ENCODE results near the gene ANKRD9. TPM values are rescaled to one million over a fixed set of nuclear protein-coding genes. Genes with fewer than 3 reads are reported as not detected.
A peak's percentile ranks its signal among the peaks of the same experiment; 100 is the strongest.

ANKRD9 gene
- total and polyA plus RNA-seq, 2 of the 13 experiments (the other 11 are each of a cell fraction or from before 2014, with no cell fraction given) = 10.0 to 15.0 TPM

DNA sequence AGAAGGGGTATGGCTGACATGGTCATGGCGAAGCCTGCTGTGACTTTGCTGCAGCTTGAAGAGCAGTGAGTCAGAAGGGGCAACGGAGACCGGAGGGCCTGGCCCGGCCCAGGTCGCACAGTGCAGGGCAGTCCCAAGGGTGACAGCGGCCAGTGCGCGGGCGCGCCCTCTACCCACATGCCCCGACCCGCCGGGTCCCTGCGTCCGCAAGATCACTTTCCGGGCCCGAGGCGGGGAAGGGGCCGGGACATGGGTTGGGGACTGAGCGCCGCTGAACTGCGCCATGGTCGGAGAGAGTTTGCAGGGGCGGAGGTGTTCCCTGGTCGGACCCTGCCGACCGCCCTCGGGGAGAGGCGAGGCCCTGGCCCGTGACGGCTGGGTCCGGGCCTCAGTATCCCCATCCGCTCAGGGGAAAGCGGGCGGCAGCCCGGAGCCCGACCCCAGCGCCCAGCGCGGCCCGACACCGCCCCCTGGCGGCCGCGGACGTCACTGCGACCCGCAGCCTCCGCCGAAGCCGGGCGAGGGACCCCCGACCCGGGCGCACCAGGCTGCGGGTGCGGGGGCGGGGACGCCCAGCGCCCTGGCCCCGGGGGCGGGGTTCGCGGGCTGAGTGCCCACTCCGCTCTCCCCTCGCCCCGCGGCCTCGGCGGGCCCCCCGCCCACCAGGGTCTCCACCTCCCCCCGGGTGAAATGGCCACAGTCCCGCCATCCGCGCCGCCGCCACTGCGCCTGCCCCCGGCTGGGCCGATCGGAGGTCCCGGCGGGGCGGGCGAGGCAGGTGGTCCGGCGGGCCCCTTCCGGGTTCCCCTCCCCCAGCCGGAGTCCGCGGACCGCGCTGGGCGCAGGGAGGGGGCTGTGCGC is 7.2 kb upstream of the ANKRD9 start (continued):
- TF ChIP-seq ZNF263 (CRISPR knock-in tag; IDR thresholded peaks at IDR 0.05) = 0 out of 2 replicates have a peak, but pooled peaks have one; percentile 41
- TF ChIP-seq U2AF1 (optimal IDR thresholded peaks at IDR 0.05; ENCODE audit: low read depth, low read length) = peak; percentile 25
- no peak for TF ChIP-seq ZNF772 (CRISPR knock-in tag; IDR thresholded peaks at IDR 0.05)
- TF ChIP-seq ZNF318 (CRISPR knock-in tag; IDR thresholded peaks at IDR 0.05) = no peak
- peak; percentile 9 for TF ChIP-seq HNRNPK (IDR thresholded peaks at IDR 0.05; ENCODE audit: low read depth, low read length, poor library complexity, severe bottlenecking)
- peak; percentile 52; the same call in 1 of the 2 replicates for TF ChIP-seq YEATS4 (CRISPR knock-in tag; IDR thresholded peaks at IDR 0.05; ENCODE audit: borderline replicate concordance)
- 0 out of 2 replicates have a peak, but pooled peaks have one; percentile 53 for TF ChIP-seq ZFP37 (CRISPR knock-in tag; IDR thresholded peaks at IDR 0.05; ENCODE audit: borderline replicate concordance)
- TF ChIP-seq, protein P1, sequence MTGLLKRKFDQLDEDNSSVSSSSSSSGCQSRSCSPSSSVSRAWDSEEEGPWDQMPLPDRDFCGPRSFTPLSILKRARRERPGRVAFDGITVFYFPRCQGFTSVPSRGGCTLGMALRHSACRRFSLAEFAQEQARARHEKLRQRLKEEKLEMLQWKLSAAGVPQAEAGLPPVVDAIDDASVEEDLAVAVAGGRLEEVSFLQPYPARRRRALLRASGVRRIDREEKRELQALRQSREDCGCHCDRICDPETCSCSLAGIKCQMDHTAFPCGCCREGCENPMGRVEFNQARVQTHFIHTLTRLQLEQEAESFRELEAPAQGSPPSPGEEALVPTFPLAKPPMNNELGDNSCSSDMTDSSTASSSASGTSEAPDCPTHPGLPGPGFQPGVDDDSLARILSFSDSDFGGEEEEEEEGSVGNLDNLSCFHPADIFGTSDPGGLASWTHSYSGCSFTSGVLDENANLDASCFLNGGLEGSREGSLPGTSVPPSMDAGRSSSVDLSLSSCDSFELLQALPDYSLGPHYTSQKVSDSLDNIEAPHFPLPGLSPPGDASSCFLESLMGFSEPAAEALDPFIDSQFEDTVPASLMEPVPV (CRISPR knock-in tag; IDR thresholded peaks at IDR 0.05) = peak; percentile 40; the same call in 1 of the 2 replicates
- no peak for TF ChIP-seq ZFYVE20 (CRISPR knock-in tag; IDR thresholded peaks at IDR 0.05; ENCODE audit: borderline replicate concordance, low read depth)
- TF ChIP-seq ZNF605 (CRISPR knock-in tag; IDR thresholded peaks at IDR 0.05) = 0 out of 2 replicates have a peak, but pooled peaks have one; percentile 60
- peak; percentile 45; the same call in 1 of the 2 replicates for TF ChIP-seq ZNF816 (CRISPR knock-in tag; IDR thresholded peaks at IDR 0.05; ENCODE audit: borderline replicate concordance)
- TF ChIP-seq ZNF121 (CRISPR knock-in tag; IDR thresholded peaks at IDR 0.05) = peak; percentile 72; the same call in 1 of the 2 replicates
- peak; percentile 20; the same call in 1 of the 2 replicates for TF ChIP-seq HES4 (CRISPR knock-in tag; IDR thresholded peaks at IDR 0.05; ENCODE audit: borderline replicate concordance)
- peak; percentile 41; the same call in 1 of the 2 replicates for TF ChIP-seq WIZ (CRISPR knock-in tag; IDR thresholded peaks at IDR 0.05)
- TF ChIP-seq LCORL (IDR thresholded peaks at IDR 0.05) = no peak
- peak; percentile 65 for TF ChIP-seq LCORL (CRISPR knock-in tag; IDR thresholded peaks at IDR 0.05)
- TF ChIP-seq HOXD1 (CRISPR knock-in tag; IDR thresholded peaks at IDR 0.05) = peak; percentile 35; the same call in 1 of the 2 replicates
- TF ChIP-seq RFXAP (CRISPR knock-in tag; IDR thresholded peaks at IDR 0.05; ENCODE audit: borderline replicate concordance) = peak; percentile 56; the same call in 1 of the 2 replicates
